NCI-H345 (cell line): ENCODE measurements around the gene PRKN.

Experiments used
- DNase-seq: peaks from one replicate; lab custom pipeline; 2025; lab: John Stamatoyannopoulos, UW

Gene PRKN

GRCh38 chr6:161487217-161487531 lies 1240.4 kb downstream of the PRKN start:
- no peak for DNase-seq

- DNase-seq, result no peak
Observed at GRCh38 chr6:161486361-161487216, 1241.0 kb downstream of the PRKN start.

- no peak for DNase-seq
Observed at GRCh38 chr6:161482517-161482858, 1245.1 kb downstream of the PRKN start.

GRCh38 chr6:161481786-161482516 lies 1245.6 kb downstream of the PRKN start:
- no peak for DNase-seq

- no peak for DNase-seq
Observed at GRCh38 chr6:161480421-161481155, 1247.0 kb downstream of the PRKN start.

- DNase-seq, result no peak
Observed at GRCh38 chr6:161479376-161479775, 1248.2 kb downstream of the PRKN start.

GRCh38 chr6:161477876-161478425 lies 1249.6 kb downstream of the PRKN start:
- no peak for DNase-seq

GRCh38 chr6:161476711-161477110 lies 1250.9 kb downstream of the PRKN start:
- DNase-seq, result no peak

GRCh38 chr6:161465403-161465802 lies 1262.2 kb downstream of the PRKN start:
- DNase-seq, result no peak

GRCh38 chr6:161463071-161463470 lies 1264.5 kb downstream of the PRKN start:
- no peak for DNase-seq

GRCh38 chr6:161462148-161462547 lies 1265.4 kb downstream of the PRKN start:
- DNase-seq, result no peak

- DNase-seq, result no peak
Observed at GRCh38 chr6:161459008-161459615, 1268.5 kb downstream of the PRKN start.

- no peak for DNase-seq
Observed at GRCh38 chr6:161458201-161458951, 1269.2 kb downstream of the PRKN start.

- DNase-seq, result no peak
Observed at GRCh38 chr6:161455848-161456247, 1271.7 kb downstream of the PRKN start.

GRCh38 chr6:161453558-161453957 lies 1274.0 kb downstream of the PRKN start:
- no peak for DNase-seq

GRCh38 chr6:161452241-161452640 lies 1275.3 kb downstream of the PRKN start:
- no peak for DNase-seq

GRCh38 chr6:161449521-161449920 lies 1278.0 kb downstream of the PRKN start:
- no peak for DNase-seq

- no peak for DNase-seq
Observed at GRCh38 chr6:161446949-161447348, 1280.6 kb downstream of the PRKN start.

- DNase-seq, result no peak
Observed at GRCh38 chr6:161446296-161446925, 1281.2 kb downstream of the PRKN start.

- DNase-seq, result no peak
Observed at GRCh38 chr6:161445021-161445799, 1282.4 kb downstream of the PRKN start.
